ENCODE measurements around the gene TDRD7.
"Not testable (repeated sequence)": the region's sequence is repeated elsewhere in the genome, so short reads cannot be mapped to it uniquely, and the experiment has no call there.

The TDRD7 gene

GRCh38 chr9:97430316-97431043 is 18.6 kb downstream of the TDRD7 start:
- H3K9me3 ChIP-seq (ENCODE audit: low read length) = no peaks in the 10 kb centered on the region
- H3K4me1 ChIP-seq (ENCODE audit: insufficient read depth, low read length) = no peaks in the 10 kb centered on the region
- no peak overlapping the region for H3K4me3 ChIP-seq (ENCODE audit: low read depth in 1 of 2, low read length in 2 of 2)
- H3K27me3 ChIP-seq (ENCODE audit: control insufficient read depth in 1 of 2, insufficient read depth in 2 of 2, low read length in 2 of 2) = no peaks in the 10 kb centered on the region
- H3K27ac ChIP-seq (ENCODE audit: low read depth, low read length) = no peak overlapping the region
- peaks cover 30% of the 10 kb centered on the region for H3K36me3 ChIP-seq (ENCODE audit: insufficient read depth, low read length)
- H3K9ac ChIP-seq (ENCODE audit: low read length) = no peak overlapping the region

- no peak overlapping the region for H3K27ac ChIP-seq (ENCODE audit: low read depth, low read length)
- H3K4me1 ChIP-seq (ENCODE audit: insufficient read depth, low read length) = no peaks in the 10 kb centered on the region
- H3K27me3 ChIP-seq (ENCODE audit: control insufficient read depth in 1 of 2, insufficient read depth in 2 of 2, low read length in 2 of 2) = no peaks in the 10 kb centered on the region
- peaks cover 30% of the 10 kb centered on the region for H3K36me3 ChIP-seq (ENCODE audit: insufficient read depth, low read length)
- no peak overlapping the region for H3K9ac ChIP-seq (ENCODE audit: low read length)
- no peak overlapping the region for H3K4me3 ChIP-seq (ENCODE audit: low read depth in 1 of 2, low read length in 2 of 2)
- H3K9me3 ChIP-seq (ENCODE audit: low read length) = no peaks in the 10 kb centered on the region
These were observed 19.1 kb downstream of the TDRD7 start for GRCh38 chr9:97431044-97431441.

- no peaks in the 10 kb centered on the region for H3K4me1 ChIP-seq (ENCODE audit: insufficient read depth, low read length)
- no peaks in the 10 kb centered on the region for H3K27me3 ChIP-seq (ENCODE audit: control insufficient read depth in 1 of 2, insufficient read depth in 2 of 2, low read length in 2 of 2)
- H3K9me3 ChIP-seq (ENCODE audit: low read length) = no peaks in the 10 kb centered on the region
- no peak overlapping the region for H3K27ac ChIP-seq (ENCODE audit: low read depth, low read length)
- H3K9ac ChIP-seq (ENCODE audit: low read length) = no peak overlapping the region
- peaks cover 30% of the 10 kb centered on the region for H3K36me3 ChIP-seq (ENCODE audit: insufficient read depth, low read length)
- H3K4me3 ChIP-seq (ENCODE audit: low read depth in 1 of 2, low read length in 2 of 2) = no peak overlapping the region
These were observed 19.8 kb downstream of the TDRD7 start for GRCh38 chr9:97431549-97432143.

GRCh38 chr9:97437051-97437600 is 25.2 kb downstream of the TDRD7 start:
- no peaks in the 10 kb centered on the region for H3K27me3 ChIP-seq (ENCODE audit: control insufficient read depth in 1 of 2, insufficient read depth in 2 of 2, low read length in 2 of 2)
- peaks cover 27% of the 10 kb centered on the region for H3K36me3 ChIP-seq (ENCODE audit: insufficient read depth, low read length)
- no peak overlapping the region for H3K4me3 ChIP-seq (ENCODE audit: low read depth in 1 of 2, low read length in 2 of 2)
- no peak overlapping the region for H3K27ac ChIP-seq (ENCODE audit: low read depth, low read length)
- H3K9ac ChIP-seq (ENCODE audit: low read length) = no peak overlapping the region
- no peaks in the 10 kb centered on the region for H3K4me1 ChIP-seq (ENCODE audit: insufficient read depth, low read length)
- H3K9me3 ChIP-seq (ENCODE audit: low read length) = no peaks in the 10 kb centered on the region

GRCh38 chr9:97438257-97438656 is 26.4 kb downstream of the TDRD7 start:
- Histone ChIP-seq H3K4me1 (ENCODE audit: insufficient read depth, low read length) (no peaks in the 10 kb centered on the region), H3K4me3 (ENCODE audit: low read depth in 1 of 2, low read length in 2 of 2) (no peak overlapping the region), H3K9me3 (ENCODE audit: low read length) (no peaks in the 10 kb centered on the region), H3K9ac (ENCODE audit: low read length) (no peak overlapping the region), H3K27me3 (ENCODE audit: control insufficient read depth in 1 of 2, insufficient read depth in 2 of 2, low read length in 2 of 2) (no peaks in the 10 kb centered on the region), H3K36me3 (ENCODE audit: insufficient read depth, low read length) (peaks cover 20% of the 10 kb centered on the region), H3K27ac (ENCODE audit: low read depth, low read length) (no peak overlapping the region)

- Histone ChIP-seq H3K36me3 (ENCODE audit: insufficient read depth, low read length) (peaks cover 18% of the 10 kb centered on the region), H3K4me1 (ENCODE audit: insufficient read depth, low read length) (no peaks in the 10 kb centered on the region), H3K27ac (ENCODE audit: low read depth, low read length) (no peak overlapping the region), H3K9me3 (ENCODE audit: low read length) (no peaks in the 10 kb centered on the region), H3K4me3 (ENCODE audit: low read depth in 1 of 2, low read length in 2 of 2) (no peak overlapping the region), H3K9ac (ENCODE audit: low read length) (no peak overlapping the region), H3K27me3 (ENCODE audit: control insufficient read depth in 1 of 2, insufficient read depth in 2 of 2, low read length in 2 of 2) (no peaks in the 10 kb centered on the region)
These were observed 26.8 kb downstream of the TDRD7 start for GRCh38 chr9:97438666-97439065.

- Histone ChIP-seq H3K9me3 (ENCODE audit: low read length) (no peaks in the 10 kb centered on the region), H3K27me3 (ENCODE audit: control insufficient read depth in 1 of 2, insufficient read depth in 2 of 2, low read length in 2 of 2) (no peaks in the 10 kb centered on the region), H3K4me1 (ENCODE audit: insufficient read depth, low read length) (no peaks in the 10 kb centered on the region), H3K36me3 (ENCODE audit: insufficient read depth, low read length) (peaks cover 14% of the 10 kb centered on the region), H3K9ac (ENCODE audit: low read length) (no peak overlapping the region), H3K27ac (ENCODE audit: low read depth, low read length) (no peak overlapping the region), H3K4me3 (ENCODE audit: low read depth in 1 of 2, low read length in 2 of 2) (no peak overlapping the region)
These were observed 28.3 kb downstream of the TDRD7 start for GRCh38 chr9:97440160-97440559.

- H3K27ac ChIP-seq (ENCODE audit: low read depth, low read length) = no peak overlapping the region
- peaks cover 14% of the 10 kb centered on the region for H3K36me3 ChIP-seq (ENCODE audit: insufficient read depth, low read length)
- H3K9me3 ChIP-seq (ENCODE audit: low read length) = no peaks in the 10 kb centered on the region
- no peak overlapping the region for H3K4me3 ChIP-seq (ENCODE audit: low read depth in 1 of 2, low read length in 2 of 2)
- no peaks in the 10 kb centered on the region for H3K4me1 ChIP-seq (ENCODE audit: insufficient read depth, low read length)
- H3K27me3 ChIP-seq (ENCODE audit: control insufficient read depth in 1 of 2, insufficient read depth in 2 of 2, low read length in 2 of 2) = no peaks in the 10 kb centered on the region
- H3K9ac ChIP-seq (ENCODE audit: low read length) = no peak overlapping the region
These were observed 29.8 kb downstream of the TDRD7 start for GRCh38 chr9:97441729-97442128.

GRCh38 chr9:97445119-97445701 is 33.3 kb downstream of the TDRD7 start:
- H3K36me3 ChIP-seq (ENCODE audit: insufficient read depth, low read length) = peaks cover 8% of the 10 kb centered on the region

GRCh38 chr9:97447001-97447400 is 35.1 kb downstream of the TDRD7 start:
- Histone ChIP-seq H3K27ac (ENCODE audit: low read depth, low read length) (no peak overlapping the region), H3K9ac (ENCODE audit: low read length) (no peak overlapping the region), H3K27me3 (ENCODE audit: control insufficient read depth in 1 of 2, insufficient read depth in 2 of 2, low read length in 2 of 2) (no peaks in the 10 kb centered on the region), H3K4me3 (ENCODE audit: low read depth in 1 of 2, low read length in 2 of 2) (no peak overlapping the region), H3K9me3 (ENCODE audit: low read length) (no peaks in the 10 kb centered on the region), H3K36me3 (ENCODE audit: insufficient read depth, low read length) (peaks cover 4% of the 10 kb centered on the region), H3K4me1 (ENCODE audit: insufficient read depth, low read length) (no peaks in the 10 kb centered on the region)

More at GRCh38 chr9:97445119-97445701, 33.3 kb downstream of the TDRD7 start:
- Histone ChIP-seq H3K9me3 (ENCODE audit: low read length) (no peaks in the 10 kb centered on the region), H3K27ac (ENCODE audit: low read depth, low read length) (no peak overlapping the region), H3K4me1 (ENCODE audit: insufficient read depth, low read length) (no peaks in the 10 kb centered on the region), H3K9ac (ENCODE audit: low read length) (no peak overlapping the region), H3K4me3 (ENCODE audit: low read depth in 1 of 2, low read length in 2 of 2) (no peak overlapping the region), H3K27me3 (ENCODE audit: control insufficient read depth in 1 of 2, insufficient read depth in 2 of 2, low read length in 2 of 2) (no peaks in the 10 kb centered on the region)

- H3K36me3 ChIP-seq (ENCODE audit: insufficient read depth, low read length); H3K27me3 ChIP-seq (ENCODE audit: control insufficient read depth in 1 of 2, insufficient read depth in 2 of 2, low read length in 2 of 2); H3K4me3 ChIP-seq (ENCODE audit: low read depth in 1 of 2, low read length in 2 of 2); H3K27ac ChIP-seq (ENCODE audit: low read depth, low read length); H3K9ac ChIP-seq (ENCODE audit: low read length); H3K9me3 ChIP-seq (ENCODE audit: low read length); H3K4me1 ChIP-seq (ENCODE audit: insufficient read depth, low read length): not testable (repeated sequence)
These were observed 41.7 kb downstream of the TDRD7 start for GRCh38 chr9:97453573-97453972.

All from muscle layer of colon (tissue), 2 donors.